Measurements from ENCODE around the gene CYSLTR2.

Gene CYSLTR2

DNA sequence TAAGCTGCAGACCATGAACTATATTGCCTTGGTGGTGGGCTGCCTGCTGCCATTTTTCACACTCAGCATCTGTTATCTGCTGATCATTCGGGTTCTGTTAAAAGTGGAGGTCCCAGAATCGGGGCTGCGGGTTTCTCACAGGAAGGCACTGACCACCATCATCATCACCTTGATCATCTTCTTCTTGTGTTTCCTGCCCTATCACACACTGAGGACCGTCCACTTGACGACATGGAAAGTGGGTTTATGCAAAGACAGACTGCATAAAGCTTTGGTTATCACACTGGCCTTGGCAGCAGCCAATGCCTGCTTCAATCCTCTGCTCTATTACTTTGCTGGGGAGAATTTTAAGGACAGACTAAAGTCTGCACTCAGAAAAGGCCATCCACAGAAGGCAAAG, 53.7 kb downstream of the CYSLTR2 start:
- DNase-seq: no peak

DNA sequence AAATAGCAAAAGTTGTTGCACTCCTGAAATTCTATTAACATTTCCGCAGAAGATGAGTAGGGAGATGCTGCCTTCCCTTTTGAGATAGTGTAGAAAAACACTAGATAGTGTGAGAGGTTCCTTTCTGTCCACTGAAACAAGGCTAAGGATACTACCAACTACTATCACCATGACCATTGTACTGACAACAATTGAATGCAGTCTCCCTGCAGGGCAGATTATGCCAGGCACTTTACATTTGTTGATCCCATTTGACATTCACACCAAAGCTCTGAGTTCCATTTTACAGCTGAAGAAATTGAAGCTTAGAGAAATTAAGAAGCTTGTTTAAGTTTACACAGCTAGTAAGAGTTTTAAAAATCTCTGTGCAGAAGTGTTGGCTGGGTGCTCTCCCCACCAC, 55.0 kb downstream of the CYSLTR2 start:
- DNase-seq: no peak

DNA sequence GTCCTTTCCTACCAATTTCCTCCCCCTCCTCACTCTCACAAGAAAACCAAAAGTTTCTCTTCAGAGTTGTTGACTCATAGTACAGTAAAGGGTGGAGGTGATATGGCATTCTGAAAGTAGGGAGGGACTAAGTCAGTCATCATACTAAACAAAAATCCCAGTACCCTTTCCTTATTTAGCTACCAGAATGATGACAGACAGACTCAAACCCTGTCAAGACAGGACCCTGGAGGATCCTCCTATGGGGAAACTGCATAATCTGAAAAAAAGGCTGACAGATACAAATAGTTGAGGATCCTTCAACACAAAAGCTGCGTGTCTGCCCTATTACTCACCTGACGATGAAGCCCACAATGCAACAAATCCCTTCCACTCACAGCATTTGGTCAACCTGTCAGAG, 55.5 kb downstream of the CYSLTR2 start:
- no peak for DNase-seq

DNA sequence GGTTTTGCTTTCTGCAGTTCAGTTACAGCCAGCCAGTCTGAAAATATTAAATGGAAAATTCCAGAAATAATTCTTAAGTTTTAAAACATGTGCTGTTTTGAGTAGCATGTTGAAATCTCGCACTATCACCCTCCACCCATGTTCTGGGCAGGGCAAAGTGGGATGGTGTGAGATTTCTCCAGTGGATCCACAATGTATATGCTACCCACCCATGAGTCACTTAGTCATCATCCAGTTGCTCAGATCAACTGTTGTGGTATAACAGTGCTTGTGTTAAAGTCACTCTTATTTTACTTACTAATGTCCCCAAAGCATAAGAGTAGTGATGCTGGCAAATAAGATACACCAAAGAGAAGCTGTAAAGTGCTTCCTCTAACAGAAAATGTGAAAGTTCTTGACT, 56.4 kb downstream of the CYSLTR2 start:
- DNase-seq: no peak

DNA sequence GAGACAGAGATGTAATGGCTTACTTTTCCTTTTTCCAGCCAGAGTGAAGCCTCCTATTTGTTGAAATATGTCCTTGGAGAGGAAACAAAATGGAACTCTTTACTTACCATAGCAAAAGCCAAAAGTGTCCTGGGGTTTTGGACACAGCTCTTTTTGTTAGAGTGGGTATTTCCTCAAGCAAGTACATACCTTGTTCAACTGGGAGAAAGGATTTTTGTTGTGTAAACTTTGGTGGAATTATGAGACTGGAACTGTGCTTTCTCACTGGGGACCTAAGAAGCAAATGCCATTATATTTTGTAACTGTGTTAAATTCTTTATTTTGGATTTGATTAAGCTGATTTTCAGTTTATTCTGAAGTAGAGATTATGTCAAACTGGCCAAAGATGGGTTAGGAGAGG, 58.4 kb downstream of the CYSLTR2 start:
- no peak for DNase-seq

DNA sequence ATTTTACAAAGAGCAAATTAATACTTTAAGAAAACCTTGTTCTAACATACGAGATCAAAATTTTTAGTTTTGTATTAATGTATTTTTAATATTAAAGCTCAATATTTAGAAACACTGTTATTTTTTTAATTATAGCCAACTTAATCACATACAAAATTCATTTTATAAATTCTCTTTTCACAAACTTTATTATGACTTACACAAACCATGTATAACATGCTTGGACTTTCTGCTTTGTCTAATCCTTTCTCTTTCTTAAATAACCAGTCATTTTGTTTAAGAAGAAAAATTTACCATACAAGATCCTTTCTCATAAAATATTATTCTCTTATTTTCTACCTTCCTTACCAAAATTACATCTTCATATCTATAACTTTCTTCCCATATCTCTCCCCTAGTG, 62.2 kb downstream of the CYSLTR2 start:
- no peak for DNase-seq

DNA sequence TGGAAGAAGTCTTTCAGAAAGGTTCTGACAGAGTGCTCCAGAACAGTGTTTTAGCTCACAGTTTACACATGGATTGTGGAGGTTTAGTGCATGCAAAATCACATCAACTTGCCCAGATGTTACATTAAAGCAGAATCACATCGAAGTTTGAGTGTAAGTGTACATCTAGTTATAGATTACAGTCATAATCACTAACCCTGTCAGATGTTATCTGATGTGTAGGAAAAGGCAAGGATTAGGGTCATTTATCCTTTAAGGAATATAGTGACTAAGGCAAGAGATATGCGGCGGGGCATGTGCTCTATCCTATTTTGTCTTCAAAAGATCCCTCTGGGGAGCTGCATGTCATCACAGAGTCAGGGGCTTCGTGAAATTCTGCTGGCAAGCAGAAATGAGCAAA, 66.9 kb downstream of the CYSLTR2 start:
- no peak for DNase-seq

DNA sequence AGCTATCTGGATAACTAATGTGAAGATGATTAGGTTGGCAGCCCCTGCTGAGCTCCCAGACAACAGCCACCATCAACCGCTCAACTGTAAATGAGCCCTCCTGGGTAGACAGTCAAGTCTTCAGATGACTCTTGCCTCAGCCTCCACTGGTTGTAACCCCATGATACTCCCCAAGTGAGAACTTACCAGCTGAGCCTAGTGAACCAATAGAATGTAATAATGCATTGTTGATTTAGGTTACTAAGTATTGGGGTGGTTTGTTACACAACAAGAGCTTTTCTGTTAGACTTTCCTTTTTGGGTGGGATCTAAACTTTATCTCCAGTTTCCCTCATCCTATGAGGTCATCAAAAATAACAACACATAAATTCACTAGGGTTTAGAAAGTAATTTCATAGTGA, 69.4 kb downstream of the CYSLTR2 start:
- DNase-seq: no peak

DNA sequence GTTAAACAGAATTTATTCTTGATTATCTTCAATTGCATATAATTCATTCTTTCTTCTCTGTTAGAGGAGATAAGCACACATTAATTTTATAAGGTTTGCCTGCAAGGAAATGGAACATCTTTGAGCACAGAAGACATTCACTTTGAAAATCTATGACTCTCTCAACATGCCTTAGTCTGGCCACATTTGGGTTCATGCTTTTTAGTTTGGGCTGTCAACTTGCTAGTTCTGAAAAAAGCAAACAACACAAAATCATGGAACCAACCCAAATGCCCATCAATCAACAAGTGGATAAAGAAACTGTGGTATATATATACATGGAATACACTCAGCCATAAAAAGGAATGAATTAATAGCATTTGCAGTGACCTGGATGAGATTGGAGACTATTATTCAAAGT, 71.5 kb downstream of the CYSLTR2 start:
- no peak for DNase-seq

DNA sequence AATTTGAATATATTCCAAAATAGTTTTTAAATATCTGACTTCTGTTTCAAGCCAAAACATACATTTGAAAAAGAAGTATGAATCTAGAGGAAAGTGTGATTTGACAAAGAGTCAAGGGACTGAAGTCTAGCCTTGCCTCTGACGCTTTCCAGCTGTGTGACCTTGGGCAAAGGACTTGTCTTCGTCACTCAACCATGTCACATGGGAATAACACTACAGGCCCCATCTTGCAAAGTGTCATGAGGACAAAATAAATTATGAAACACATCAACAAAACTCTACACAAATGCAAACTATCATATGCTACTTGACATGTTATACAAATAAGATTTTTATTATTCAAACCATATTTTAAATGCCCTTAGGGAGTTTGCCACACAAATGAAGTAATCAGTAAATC, 73.0 kb downstream of the CYSLTR2 start:
- DNase-seq: no peak

DNA sequence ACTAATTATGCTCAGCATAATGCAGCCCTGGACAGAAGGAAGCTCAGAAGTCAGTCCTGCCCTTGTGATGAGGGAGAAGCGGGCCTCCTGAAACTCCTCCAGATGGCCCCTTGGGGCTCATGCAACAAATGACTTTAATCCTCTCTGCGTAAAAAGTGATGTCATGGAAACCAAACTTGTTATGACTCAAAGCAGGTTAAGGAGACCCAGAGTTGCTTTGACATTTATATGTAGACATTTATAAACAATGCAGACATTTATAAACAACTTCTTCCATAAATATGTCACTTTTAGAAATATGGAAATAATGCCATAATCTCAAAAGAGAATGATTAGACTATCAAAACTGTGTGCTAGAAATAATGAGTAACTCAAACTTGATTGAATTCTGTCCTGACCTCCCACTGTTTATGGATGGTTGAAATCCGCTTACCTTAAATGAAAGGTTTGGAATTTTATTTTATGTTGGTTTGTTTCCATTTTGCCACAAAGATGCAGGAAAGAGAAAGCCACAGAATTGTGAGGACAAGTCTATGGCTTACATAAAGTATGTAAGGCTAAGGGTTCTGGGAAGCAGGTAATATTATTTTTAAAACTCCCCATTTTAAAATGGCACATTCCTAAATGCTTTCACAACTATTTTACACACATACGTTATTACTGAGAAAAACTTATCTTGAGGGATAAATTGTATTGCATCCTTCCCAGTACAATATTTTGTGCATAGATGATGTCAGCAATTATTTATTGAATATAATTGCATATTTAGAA, 73.7 kb downstream of the CYSLTR2 start:
- no peak for DNase-seq

DNA sequence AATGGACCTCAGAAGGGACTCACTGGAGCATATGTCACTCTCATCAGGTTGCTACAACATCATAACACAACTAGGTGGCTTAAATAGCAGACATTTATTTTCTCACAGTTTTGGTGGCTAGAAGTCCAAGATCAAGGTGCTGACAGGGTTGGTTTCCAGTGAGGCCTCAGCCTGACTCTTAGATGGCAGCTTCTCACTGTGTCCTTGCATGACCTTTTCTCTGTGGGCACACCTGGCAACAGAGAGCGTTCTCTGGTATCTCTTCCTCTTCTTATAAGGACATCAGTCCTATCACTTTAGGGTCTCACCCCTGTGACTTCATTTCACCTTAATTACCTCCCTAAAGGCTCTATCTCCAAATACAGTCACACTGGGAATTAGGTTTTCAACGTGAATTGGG, 74.5 kb downstream of the CYSLTR2 start:
- DNase-seq: no peak

DNA sequence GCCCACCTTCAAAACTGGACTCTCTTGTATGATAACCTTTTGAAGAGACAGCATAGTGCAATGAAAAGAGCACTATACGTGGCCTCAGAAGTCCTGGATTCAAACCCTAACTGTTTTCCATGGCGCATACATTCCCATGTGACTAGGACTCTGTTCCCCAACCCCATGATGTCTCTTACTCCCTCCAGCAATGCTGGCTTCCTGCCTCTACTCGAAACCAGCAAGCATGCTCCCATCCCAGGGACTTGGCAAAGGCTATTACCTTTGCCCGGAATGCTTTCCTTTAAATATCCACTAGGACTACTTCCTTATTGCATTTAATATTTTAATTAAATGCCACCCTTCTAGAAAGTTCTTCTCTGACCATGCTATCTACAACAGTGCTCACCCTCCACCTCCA, 75.1 kb downstream of the CYSLTR2 start:
- DNase-seq: no peak

DNA sequence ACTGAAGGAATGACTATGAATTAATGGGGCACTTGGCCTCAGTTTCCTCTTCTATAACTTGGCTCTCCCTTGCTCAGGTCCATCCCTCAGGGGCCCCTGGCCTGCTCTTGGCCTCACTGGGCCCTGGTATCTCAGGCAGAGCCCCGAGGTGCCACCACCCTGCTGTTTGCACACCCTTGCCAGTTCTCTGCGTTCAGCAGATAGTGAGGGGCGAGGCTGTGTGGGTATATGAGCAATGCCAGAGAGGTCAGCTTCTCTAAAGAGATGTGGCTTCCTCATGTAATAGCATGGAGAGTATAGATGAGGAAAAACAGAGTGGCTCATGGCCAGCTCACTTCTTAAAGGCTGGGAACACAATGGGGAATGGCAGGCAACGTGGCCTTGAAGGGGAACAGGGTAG, 76.1 kb downstream of the CYSLTR2 start:
- no peak for DNase-seq

DNA sequence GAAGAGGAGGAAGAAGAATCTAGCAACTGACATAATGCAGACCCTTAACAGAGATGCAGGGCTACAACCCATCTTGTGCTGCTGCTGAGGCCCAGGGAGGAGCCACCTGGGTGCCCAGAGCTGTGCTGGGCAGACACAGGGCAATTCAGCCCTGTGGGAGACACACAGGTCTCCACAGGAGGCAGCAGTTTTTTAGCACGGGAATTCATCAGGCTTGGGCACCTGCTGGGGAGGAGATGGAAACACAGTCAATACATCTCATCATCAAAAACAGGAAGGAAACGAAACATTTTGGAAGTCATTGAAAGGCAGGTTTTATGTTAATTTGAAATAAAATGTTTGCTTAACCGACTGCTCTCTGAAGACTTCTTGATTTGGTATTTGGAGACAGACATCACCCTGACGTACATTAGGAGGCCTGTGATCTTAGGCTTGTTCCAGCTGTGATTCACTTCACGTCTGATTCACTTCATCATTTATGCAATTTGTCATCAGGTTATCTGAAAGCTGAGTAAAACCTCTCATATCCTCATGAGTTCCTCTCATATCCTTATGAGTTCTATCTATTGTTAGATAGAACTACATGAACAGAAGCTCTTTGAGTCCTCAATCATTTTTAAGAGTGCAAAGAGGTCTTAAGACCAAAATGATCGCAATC, 77.4 kb downstream of the CYSLTR2 start:
- DNase-seq: no peak

DNA sequence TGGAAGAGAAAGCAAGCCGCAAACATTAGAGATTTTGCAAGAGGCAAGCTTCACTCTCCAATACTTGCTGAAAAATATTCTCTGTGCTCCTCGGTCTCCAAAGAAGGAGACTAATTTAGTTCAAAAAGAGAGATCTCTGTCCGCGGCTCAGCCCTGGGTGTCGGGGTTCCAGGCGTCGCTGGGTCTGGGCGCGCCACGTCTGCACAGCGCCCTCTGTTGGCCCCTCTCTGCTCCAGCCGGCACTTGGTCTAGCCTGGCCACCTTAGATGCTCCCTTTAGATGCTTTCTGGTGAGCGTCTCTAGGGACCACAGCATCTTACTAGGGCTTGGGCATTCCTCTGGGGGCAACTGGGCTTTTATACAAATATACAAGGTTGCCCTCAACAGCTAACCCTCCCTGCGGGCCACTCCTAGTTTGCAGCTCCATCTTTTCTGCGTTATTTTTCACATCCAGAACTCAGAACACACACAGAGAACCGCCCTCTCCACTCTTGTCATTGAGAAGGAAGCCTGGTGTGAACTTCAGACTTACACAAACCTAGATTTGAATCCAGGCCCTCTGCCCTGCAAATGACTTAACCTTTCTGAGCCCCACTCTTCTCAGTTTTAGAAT, 78.3 kb downstream of the CYSLTR2 start:
- no peak for DNase-seq

DNA sequence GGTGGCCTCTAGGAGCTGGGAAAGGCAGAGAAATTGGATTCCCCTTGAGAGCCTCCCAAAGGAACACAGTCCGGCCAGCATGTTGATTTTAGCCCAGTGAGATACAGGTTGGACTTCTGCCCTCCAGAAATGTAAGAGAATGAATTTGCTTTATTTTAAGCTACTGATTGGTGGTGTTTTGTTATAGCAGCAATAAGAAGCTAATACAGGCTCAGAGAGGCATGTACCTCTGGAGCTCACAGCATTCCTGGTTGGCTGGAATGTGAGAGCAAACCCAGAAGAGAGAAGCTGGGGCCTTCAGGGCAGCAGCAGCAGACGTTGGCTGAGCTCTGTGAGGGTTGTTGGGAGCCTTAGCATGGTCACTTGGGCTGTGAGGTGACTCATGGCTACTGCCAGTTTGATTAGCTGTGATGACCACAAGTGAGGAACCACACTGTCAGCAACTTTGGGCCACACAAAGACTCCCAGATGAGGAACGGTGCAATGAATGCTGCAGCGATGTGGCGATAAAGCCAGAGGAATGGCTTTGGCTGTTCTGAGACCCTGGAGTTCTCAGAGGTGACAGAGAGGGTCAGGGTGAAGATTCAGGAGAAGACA, 80.1 kb downstream of the CYSLTR2 start:
- DNase-seq: no peak

DNA sequence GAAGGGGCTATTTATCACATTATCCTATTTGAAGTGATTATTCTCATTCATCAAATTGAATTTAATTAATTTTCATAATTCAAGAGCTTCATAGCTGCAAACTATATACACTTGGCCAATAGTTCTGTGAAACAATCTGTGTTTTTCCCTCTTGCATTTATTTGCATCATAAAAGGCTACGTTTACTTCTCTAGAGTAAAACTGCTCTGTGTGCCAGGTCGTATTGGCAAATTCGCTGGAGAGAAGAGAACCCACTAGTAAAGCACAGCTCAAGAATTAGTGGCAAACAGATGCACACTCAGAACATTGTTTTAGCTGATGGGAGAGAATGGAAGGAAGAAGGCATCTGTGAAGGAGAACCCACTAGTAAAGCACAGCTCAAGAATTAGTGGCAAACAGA, 81.8 kb downstream of the CYSLTR2 start:
- DNase-seq: no peak

DNA sequence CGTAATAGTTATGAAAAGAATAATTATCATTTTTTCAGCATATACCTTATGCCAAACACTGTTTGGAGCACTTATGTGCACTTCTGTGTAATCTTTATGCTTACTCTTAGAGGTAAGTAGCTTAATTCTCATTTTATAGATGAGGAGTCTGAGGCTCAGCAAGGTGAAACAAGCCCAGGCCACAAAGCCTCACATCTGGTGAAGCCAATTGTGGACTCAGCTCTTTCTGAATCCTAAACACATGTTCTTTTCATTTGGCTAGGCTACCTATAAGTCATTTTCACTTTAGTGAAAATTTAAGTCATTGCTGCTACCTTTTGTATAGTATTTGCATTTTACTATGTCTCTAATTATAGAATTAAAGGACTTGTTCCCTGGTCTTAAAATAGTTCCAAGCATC, 84.0 kb downstream of the CYSLTR2 start:
- no peak for DNase-seq

DNA sequence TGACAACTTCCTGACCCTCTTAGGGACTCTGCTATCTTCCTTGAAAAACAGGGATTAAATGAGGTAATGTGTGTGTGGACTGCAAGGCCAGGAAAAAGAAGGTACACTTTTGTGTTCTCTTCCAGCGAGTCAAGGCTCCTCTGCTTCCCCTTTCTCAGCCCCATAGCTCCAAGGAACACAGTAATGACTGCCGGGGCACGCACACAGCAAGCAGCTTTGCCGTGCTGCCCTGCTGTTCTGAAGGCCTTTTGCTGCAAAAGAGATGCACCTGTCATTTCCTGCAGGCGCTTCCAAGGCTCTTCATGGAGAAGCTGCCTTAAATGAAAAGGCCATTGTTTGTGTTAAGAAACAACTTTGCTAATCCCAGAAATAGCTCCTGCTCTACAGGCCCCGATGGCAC, 84.6 kb downstream of the CYSLTR2 start:
- no peak for DNase-seq

DNA sequence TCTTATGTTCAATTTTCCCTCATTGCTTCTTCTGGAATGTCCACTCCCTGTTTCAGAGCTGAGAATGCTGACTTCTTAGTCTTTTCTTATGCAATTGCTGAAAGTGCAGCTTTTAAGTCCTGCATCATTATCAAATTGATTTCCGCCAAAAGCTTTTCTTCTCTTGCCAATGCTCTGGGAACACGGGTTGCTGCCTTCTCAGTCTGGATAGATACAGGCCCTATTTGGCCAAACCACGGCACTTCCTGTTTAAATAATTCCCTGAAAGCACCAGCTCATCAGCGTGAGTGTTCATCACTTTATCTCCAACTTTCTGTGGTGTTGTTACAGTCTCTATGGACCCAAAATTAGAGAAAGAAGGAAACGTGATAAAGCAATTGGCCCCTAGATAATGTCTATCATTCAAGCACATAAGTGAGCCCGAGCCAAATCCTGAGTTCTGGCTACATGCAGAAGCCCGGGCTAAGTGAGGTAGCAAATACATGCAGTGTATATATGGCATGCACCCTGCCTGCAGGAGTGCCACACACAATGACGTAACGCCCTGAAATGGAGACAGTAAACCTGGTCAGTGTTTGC, 85.7 kb downstream of the CYSLTR2 start:
- no peak for DNase-seq

DNA sequence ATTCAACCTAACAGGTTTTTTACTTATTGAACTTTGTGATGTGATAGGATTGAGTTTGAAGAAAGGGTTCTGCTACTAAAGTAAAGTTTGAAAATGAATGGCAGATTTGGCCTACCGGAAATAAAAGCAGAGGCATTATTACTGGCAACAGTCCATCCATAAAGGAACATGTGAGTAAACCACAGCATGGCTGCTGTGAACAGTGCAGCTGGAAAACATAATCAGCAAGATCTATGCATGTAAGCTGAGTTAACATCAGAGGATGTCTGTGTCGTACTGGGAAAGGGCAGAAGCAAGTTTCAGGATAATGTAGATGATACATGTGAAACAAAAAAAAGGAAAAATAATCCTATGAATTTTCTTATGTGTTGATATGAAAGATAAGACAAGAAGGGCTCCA, 87.6 kb downstream of the CYSLTR2 start:
- no peak for DNase-seq

DNA sequence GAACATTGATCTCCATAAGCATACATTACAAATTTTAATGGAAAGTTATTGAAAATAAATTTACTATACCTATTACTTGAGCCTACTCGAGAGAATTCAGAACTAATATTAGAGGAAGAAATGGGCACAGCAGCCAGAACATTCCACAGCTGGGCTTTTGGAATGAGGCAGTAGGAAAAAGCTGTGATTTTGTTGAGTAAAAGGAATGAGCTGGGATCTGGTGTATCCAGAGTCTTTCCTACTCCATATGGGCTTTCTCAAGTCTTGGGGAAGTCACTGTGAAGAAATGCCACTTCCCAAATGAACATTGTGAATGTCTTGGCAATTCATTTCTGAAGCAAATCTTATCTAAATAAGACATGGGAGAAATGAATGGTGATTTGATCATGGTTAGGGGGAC, 93.1 kb downstream of the CYSLTR2 start:
- DNase-seq: no peak

DNA sequence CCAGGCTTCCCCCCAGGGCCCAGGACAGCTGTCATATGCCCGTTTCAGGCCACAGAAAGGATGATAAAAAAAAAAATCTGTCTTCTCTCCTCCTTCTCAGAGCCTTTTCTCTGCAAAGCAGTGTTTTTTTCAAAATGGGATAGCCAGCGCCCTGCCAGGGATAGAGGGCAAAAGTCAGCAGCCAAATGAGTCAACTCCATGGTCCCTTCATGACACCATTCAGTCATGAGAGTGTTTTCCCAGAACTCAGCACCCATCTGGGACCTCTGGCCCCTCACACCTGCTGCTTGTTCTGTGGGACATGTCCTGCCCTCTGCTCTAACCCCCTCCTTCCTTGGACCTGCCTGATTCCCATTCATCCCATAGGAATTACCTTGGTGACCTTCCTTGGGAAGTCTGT, 95.0 kb downstream of the CYSLTR2 start:
- no peak for DNase-seq

Data from NCI-H510A (cell line).